A673 (cell line): ENCODE data around the gene PLA2G4A. TPM values are rescaled to one million over a fixed set of nuclear protein-coding genes. Genes with fewer than 3 reads are reported as not detected.

ENCODE experiments used
- BruUV-seq: library from RNA; stranded (reverse); fragments of 400-500 nt; replicated peaks from 2 replicates; lab custom pipeline; 2021; lab: Mats Ljungman, UMichigan
- CTCF ChIA-PET: fragments of 300-600 bp; sonication (Branson Sonifier 250); formaldehyde crosslinking; loops from one replicate; lab custom pipeline; 2022; ENCODE audit warnings: antibody characterized with exemption; lab: Charles Lee
- POLR2A ChIA-PET: fragments of 300-600 bp; sonication (Branson Sonifier 250); formaldehyde crosslinking; loops from one replicate; lab custom pipeline; 2022; ENCODE audit warnings: antibody characterized with exemption; ENCODE audit not compliant: low non-redundant PET; lab: Charles Lee
- DNase-seq: peaks from one replicate; pipeline ENCODE4 v3.0.0-alpha.2; 2015; ENCODE audit warnings: low spot score
- H3K27ac ChIP-seq: fragments of 200-600 bp; sonication (generic); 2 replicates; pipeline ENCODE4 v1.5.1; 2016; ENCODE audit warnings: mixed run types, low read depth, mild to moderate bottlenecking, mixed read lengths, antibody characterized with exemption, low read length; ENCODE audit not compliant: poor library complexity, severe bottlenecking
- H3K27me3 ChIP-seq: fragments of 200-600 bp; sonication (generic); replicated peaks from 2 replicates; pipeline ENCODE4 v1.6.1; 2017; ENCODE audit warnings: mixed run types, low read depth, mild to moderate bottlenecking, mixed read lengths, antibody characterized with exemption, low read length; ENCODE audit not compliant: insufficient read depth, poor library complexity
- H3K36me3 ChIP-seq: fragments of 200-600 bp; sonication (generic); 2 replicates; pipeline ENCODE4 v1.6.1; 2016; ENCODE audit warnings: mixed run types, mild to moderate bottlenecking, mixed read lengths, antibody characterized with exemption, low read length; ENCODE audit not compliant: insufficient read depth, poor library complexity, severe bottlenecking
- H3K4me1 ChIP-seq: fragments of 200-600 bp; sonication (generic); 2 replicates; pipeline ENCODE4 v1.6.1; 2017; ENCODE audit warnings: mixed run types, mild to moderate bottlenecking, mixed read lengths, antibody characterized with exemption, low read length; ENCODE audit not compliant: insufficient read depth, poor library complexity, severe bottlenecking
- H3K4me3 ChIP-seq: fragments of 200-600 bp; sonication (generic); 2 replicates; pipeline ENCODE4 v1.5.1; 2016; ENCODE audit warnings: low read depth, mixed run types, mild to moderate bottlenecking, mixed read lengths, low read length; ENCODE audit not compliant: poor library complexity, severe bottlenecking
- H3K9me3 ChIP-seq: fragments of 200-600 bp; sonication (generic); 2 replicates; pipeline ENCODE4 v1.6.1; 2016; ENCODE audit warnings: mixed run types, low read depth, mild to moderate bottlenecking, mixed read lengths, antibody characterized with exemption, low read length; ENCODE audit not compliant: poor library complexity, severe bottlenecking
- EZH2 ChIP-seq: fragments of 200-600 bp; sonication (generic); IDR thresholded peaks from 2 replicates; pipeline ENCODE4 v1.6.1; 2017; ENCODE audit warnings: borderline replicate concordance, low read depth, mild to moderate bottlenecking, mixed read lengths, antibody characterized with exemption, low read length; ENCODE audit not compliant: poor library complexity, severe bottlenecking
- intact Hi-C: fragments of 100-400 bp; cut with micrococcal nuclease; formaldehyde crosslinking; loops from one replicate; pipeline ENCODE4 v1.10.0; 2022; ENCODE audit not compliant: unreplicated experiment
- total RNA-seq: library from RNA; stranded (reverse); gene quantifications from 2 replicates; pipeline ENCODE4 v1.2.3, GENCODE V29; 2021
- TF ChIP-seq, protein P1 (sequence below): fragments of 300-800, 200-600 bp; sonication (generic); conservative IDR thresholded peaks from 2 replicates; pipeline ENCODE4 v1.5.1; 2017; ENCODE audit warnings: low read depth, mild to moderate bottlenecking, antibody characterized with exemption, low read length, moderate library complexity, mixed read lengths

The PLA2G4A gene
- total RNA-seq, 1 experiment from 2014 or later = 34.4 TPM

DNA sequence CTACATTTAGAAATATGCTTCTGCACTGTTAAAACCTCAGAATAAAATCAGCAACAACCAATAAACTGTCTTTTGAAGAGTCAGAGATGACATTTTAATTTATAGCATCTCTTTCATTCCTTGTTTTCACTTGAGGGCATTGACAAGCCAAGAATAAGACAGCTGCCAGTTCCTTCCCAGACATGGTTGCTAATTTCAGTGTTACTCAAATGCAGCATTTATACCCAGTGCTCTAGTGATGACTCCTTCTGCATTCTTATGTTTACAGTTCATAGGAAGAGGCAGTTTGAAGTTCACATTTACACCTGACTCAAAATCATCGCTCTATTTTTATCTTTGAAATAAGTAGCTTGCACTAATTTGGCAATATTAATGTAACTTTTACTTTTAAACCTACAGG, 44.9 kb downstream of the PLA2G4A start:
- intact Hi-C loops = no loop called here
- POLR2A ChIA-PET = no interaction called here
- no peak overlapping the region for H3K4me3 ChIP-seq
- no peak overlapping the region for H3K27ac ChIP-seq
- no peaks in the 10 kb centered on the region for H3K36me3 ChIP-seq
- no peaks in the 10 kb centered on the region for H3K9me3 ChIP-seq
- no TSS peak for BruUV-seq
- no peaks in the 10 kb centered on the region for H3K27me3 ChIP-seq
- DNase-seq = peak; percentile 24
- H3K4me1 ChIP-seq = peaks cover 68% of the 10 kb centered on the region
- CTCF ChIA-PET = no interaction called here
- TF ChIP-seq, protein P1, sequence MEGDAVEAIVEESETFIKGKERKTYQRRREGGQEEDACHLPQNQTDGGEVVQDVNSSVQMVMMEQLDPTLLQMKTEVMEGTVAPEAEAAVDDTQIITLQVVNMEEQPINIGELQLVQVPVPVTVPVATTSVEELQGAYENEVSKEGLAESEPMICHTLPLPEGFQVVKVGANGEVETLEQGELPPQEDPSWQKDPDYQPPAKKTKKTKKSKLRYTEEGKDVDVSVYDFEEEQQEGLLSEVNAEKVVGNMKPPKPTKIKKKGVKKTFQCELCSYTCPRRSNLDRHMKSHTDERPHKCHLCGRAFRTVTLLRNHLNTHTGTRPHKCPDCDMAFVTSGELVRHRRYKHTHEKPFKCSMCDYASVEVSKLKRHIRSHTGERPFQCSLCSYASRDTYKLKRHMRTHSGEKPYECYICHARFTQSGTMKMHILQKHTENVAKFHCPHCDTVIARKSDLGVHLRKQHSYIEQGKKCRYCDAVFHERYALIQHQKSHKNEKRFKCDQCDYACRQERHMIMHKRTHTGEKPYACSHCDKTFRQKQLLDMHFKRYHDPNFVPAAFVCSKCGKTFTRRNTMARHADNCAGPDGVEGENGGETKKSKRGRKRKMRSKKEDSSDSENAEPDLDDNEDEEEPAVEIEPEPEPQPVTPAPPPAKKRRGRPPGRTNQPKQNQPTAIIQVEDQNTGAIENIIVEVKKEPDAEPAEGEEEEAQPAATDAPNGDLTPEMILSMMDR = no peak
- TF ChIP-seq EZH2 = no peak

DNA sequence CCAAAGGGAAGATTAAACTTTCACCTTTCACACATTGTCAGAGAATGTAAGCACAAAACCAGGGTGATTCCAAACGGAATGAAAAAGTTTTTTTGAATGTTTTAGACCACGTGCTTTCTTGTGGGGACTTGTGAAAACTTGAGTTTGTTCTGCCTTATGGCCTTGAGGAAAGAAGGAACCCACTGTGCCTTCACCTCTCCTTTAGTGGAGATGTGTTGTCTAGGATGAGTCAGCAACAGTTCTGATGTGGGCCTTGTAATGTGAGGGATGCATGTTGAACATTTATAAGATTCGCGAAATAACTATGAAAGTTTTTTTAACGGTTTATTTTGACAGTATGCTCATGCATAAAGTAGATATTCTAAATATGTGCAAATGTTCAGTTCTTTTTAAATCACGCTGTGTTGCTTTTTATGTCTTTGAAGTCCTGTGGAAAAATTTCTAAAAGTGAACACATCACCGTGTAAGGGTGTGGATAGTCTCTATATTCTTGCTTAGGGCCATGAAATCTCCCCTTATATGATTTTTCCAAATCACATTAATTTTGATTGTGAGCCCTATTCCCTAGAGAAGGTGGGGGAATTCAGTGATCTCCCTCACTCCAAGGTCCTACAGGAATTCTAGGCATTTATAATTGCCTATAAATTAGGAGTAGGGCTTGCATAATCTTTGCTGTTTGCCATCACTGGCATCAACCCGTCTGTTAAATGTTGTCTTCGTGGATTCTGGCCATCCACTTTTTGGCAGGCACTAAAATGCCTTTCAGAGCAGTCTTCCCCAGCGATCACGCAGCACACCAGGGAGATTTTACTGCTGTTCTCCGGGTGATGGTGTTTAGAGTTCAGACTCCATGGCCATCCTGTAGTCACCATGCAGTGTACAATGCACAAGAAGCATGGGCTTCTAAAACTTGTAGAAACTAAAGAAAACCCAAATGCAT, 47.4 kb downstream of the PLA2G4A start:
- Histone ChIP-seq H3K9me3 (no peaks in the 10 kb centered on the region), H3K4me1 (peaks cover 79% of the 10 kb centered on the region), H3K36me3 (no peaks in the 10 kb centered on the region), H3K27ac (peak overlapping the region; percentile 60), H3K4me3 (no peak overlapping the region), H3K27me3 (no peaks in the 10 kb centered on the region)
- DNase-seq = peak; percentile 28
- CTCF ChIA-PET = no interaction called here
- POLR2A ChIA-PET = no interaction called here
- TF ChIP-seq, protein P1 = no peak
- no peak for TF ChIP-seq EZH2
- BruUV-seq = no TSS peak
- intact Hi-C loops = no loop called here

DNA sequence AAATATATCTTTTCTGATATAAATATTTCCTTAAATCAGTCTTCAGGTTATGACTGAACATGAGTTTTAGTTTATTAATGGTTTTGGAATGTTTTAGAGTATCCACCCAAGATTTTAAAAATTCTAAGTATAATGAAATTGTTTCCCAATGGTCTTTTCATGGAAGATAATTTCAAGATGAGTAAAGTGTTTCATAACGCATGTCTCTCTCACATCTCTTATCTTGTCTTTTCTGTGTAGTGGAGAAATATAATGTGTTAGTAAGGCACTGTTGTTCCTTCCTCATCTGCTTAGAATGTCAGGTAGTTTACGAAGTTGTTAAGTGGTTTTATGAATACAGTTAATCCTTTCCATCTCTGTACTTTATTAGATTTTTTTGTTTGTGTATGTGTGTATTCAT, 49.6 kb downstream of the PLA2G4A start:
- no TSS peak for BruUV-seq
- intact Hi-C loops = no loop called here
- H3K4me1 ChIP-seq = peaks cover 79% of the 10 kb centered on the region
- no peaks in the 10 kb centered on the region for H3K9me3 ChIP-seq
- no peaks in the 10 kb centered on the region for H3K36me3 ChIP-seq
- ChIA-PET CTCF (no interaction called here), POLR2A (no interaction called here)
- H3K27me3 ChIP-seq = no peaks in the 10 kb centered on the region
- DNase-seq = no peak
- no peak overlapping the region for H3K4me3 ChIP-seq
- peak overlapping the region; percentile 32 for H3K27ac ChIP-seq
- TF ChIP-seq, protein P1 = no peak
- TF ChIP-seq EZH2 = no peak
